NT2/D1 (cell line): ENCODE measurements around the gene ELP2.

Source experiments
- SUZ12 ChIP-seq: IDR thresholded peaks from 2 replicates; pipeline ENCODE4 v1.6.1; 2011; ENCODE audit not compliant: insufficient read length, insufficient read depth; ENCODE audit errors: extremely low read depth
- YY1 ChIP-seq: IDR thresholded peaks from 2 replicates; pipeline ENCODE4 v1.6.1; 2011; ENCODE audit not compliant: insufficient read length, insufficient read depth
- ZNF274 ChIP-seq: IDR thresholded peaks from 2 replicates; pipeline ENCODE4 v1.6.1; 2011; ENCODE audit warnings: mild to moderate bottlenecking, low read depth, low read length

DNA sequence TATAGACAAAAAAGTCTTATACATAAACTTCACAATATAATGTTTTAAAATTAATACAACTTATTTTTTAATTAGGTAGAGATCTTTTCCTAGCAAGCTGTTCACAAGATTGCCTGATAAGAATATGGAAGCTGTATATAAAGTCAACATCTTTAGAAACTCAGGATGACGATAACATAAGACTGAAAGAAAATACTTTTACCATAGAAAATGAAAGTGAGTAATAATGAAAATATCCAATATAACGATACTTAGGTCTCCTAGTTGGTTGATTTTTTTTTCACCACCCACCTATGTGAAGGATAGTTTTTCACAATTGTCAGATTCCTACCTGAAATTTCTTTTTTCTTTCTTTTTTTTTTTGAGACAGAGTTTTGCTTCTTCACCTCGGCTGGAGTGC lies 13.1 kb downstream of the ELP2 start:
- no peak for TF ChIP-seq ZNF274
- TF ChIP-seq SUZ12: no peak
- no peak for TF ChIP-seq YY1
